Subcutaneous adipose tissue (tissue), 4 donors: ENCODE measurements around the gene ANKMY2. TPM values are rescaled to one million over a fixed set of nuclear protein-coding genes. Genes with fewer than 3 reads are reported as not detected.

Experiments
- CTCF ChIP-seq: fragments of 450-650 bp; IDR thresholded peaks from one replicate; pipeline ENCODE4 v1.5.1; 2016; ENCODE audit warnings: low read depth, mild to moderate bottlenecking, control low read depth, antibody characterized with exemption, moderate library complexity
- total RNA-seq, 4 donors: library from RNA; depleted of rRNA; stranded (reverse); fragments of >200 nt; gene quantifications; one replicate each; pipeline ENCODE4 v1.1.0, GENCODE V29; 2016

ANKMY2 gene
- total RNA-seq, 4 donors from 2014 or later: 19.2 to 24.9 (median 21.1) TPM

GRCh38 chr7:16564909-16565426, 80.6 kb downstream of the ANKMY2 start:
- TF ChIP-seq CTCF: no peak

GRCh38 chr7:16564023-16564380, 81.6 kb downstream of the ANKMY2 start:
- no peak for TF ChIP-seq CTCF

GRCh38 chr7:16563281-16564022, 82.1 kb downstream of the ANKMY2 start:
- no peak for TF ChIP-seq CTCF

GRCh38 chr7:16562456-16563220, 82.9 kb downstream of the ANKMY2 start:
- TF ChIP-seq CTCF: no peak

GRCh38 chr7:16561943-16562342, 83.6 kb downstream of the ANKMY2 start:
- no peak for TF ChIP-seq CTCF

GRCh38 chr7:16559497-16560179, 85.9 kb downstream of the ANKMY2 start:
- no peak for TF ChIP-seq CTCF
